Memory B cell (primary cell): ENCODE data around the gene CREBZF.
"Not testable (repeated sequence)": the region's sequence is repeated elsewhere in the genome, so short reads cannot be mapped to it uniquely, and the experiment has no call there.

Source experiments
- ATAC-seq: fragments of 150-1000 bp; cut with Tn5 transposase; 2 replicates; pipeline ENCODE4 v1.10.0; 2021; ENCODE audit warnings: low read depth, mild to moderate bottlenecking, moderate library complexity
- DNase-seq, 2 donors: peaks; one replicate each; pipeline ENCODE4 v3.0.0; 2022; ENCODE audit warnings: low spot score in 2 of 2
- H3K27ac Mint-ChIP-seq: one replicate; pipeline ENCODE4 v1.8.0; 2022; ENCODE audit warnings: mild to moderate bottlenecking, moderate library complexity, mixed read lengths
- H3K27me3 Mint-ChIP-seq: one replicate; pipeline ENCODE4 v1.8.0; 2022; ENCODE audit warnings: mixed read lengths
- H3K36me3 Mint-ChIP-seq: one replicate; pipeline ENCODE4 v1.8.0; 2022; ENCODE audit warnings: mild to moderate bottlenecking, mixed read lengths
- H3K4me1 Mint-ChIP-seq: one replicate; pipeline ENCODE4 v1.8.0; 2022; ENCODE audit warnings: mixed read lengths
- H3K4me3 Mint-ChIP-seq: one replicate; pipeline ENCODE4 v1.8.0; 2022; ENCODE audit warnings: mild to moderate bottlenecking, moderate library complexity, mixed read lengths
- H3K9me3 Mint-ChIP-seq: one replicate; pipeline ENCODE4 v1.8.0; 2022; ENCODE audit warnings: mixed read lengths

Gene CREBZF

DNA sequence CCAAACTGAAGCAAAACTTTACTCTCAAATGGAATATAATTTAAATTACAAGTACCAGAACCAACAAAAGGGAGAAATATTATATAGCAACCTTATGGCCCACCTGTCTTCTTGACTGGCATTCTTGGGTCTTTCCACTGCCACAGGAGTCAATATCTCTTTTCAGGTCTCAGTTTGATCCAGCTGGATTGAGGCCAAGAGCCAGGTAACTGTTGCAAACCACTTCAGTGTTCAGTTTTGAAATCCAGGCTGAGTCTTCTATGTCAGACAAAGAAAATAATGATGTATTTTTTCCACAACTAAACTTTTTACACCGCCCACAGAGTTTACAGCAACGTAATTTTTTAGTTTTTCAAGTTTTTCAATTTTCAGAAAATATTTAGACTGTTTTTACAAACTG, 38.4 kb downstream of the CREBZF start:
- DNase-seq (no peak), ATAC-seq (no peak)
- Mint-ChIP-seq H3K4me3 (peak overlapping the region; percentile 96), H3K4me1 (peaks cover 22% of the 10 kb centered on the region), H3K27ac (peak overlapping the region; percentile 88), H3K9me3 (no peaks in the 10 kb centered on the region), H3K36me3 (peaks cover 2% of the 10 kb centered on the region), H3K27me3 (no peaks in the 10 kb centered on the region)

DNA sequence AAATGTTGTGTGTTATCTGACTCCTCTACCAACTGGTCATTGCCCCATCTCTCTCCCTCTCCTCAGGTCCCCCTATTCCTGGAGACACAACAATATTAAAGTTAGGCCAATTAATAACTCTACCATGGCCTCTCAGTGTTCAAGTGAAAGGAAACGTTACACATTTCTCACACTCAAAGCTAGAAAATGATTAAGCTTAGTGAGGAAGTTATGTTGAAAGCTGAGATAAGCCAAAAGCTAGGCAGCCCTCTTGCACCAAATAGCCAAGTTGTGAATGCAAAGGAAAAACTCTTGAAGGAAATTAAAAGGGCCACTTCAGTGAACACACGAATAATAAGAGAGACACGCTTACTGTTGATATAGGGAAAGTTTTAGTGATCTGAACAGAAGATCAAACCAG, 44.7 kb downstream of the CREBZF start:
- H3K27me3 Mint-ChIP-seq, result no peaks in the 10 kb centered on the region
- H3K4me1 Mint-ChIP-seq, result peaks cover 3% of the 10 kb centered on the region
- H3K36me3 Mint-ChIP-seq, result peaks cover 2% of the 10 kb centered on the region
- ATAC-seq (no peak), DNase-seq (no peak)
- H3K9me3 Mint-ChIP-seq, result no peaks in the 10 kb centered on the region
- no peak overlapping the region for H3K27ac Mint-ChIP-seq
- no peak overlapping the region for H3K4me3 Mint-ChIP-seq

DNA sequence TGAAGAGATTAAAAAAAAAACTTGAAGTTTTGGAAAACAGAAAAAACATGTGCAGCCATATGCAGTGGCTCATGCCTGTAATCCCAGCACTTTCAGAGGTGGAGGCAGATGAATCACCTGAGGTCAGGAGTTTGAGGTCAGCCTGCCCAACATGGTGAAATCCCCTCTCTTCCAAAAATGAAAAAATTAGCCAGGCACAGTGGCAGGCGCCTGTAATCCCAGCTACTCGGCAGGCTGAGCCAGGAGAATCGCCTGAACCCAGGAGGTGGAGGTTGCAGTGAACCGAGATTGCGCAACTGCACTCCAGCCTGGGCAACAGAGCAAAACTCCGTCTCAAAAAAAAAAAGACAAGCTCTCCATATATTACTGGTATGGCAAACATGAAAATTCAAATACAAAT, 45.4 kb downstream of the CREBZF start:
- H3K27ac Mint-ChIP-seq, result no peak overlapping the region
- ATAC-seq, result no peak
- no peak for DNase-seq
- H3K9me3 Mint-ChIP-seq, result no peaks in the 10 kb centered on the region
- H3K4me3 Mint-ChIP-seq, result no peak overlapping the region
- H3K27me3 Mint-ChIP-seq, result no peaks in the 10 kb centered on the region
- peaks cover 2% of the 10 kb centered on the region for H3K36me3 Mint-ChIP-seq
- H3K4me1 Mint-ChIP-seq, result no peaks in the 10 kb centered on the region

DNA sequence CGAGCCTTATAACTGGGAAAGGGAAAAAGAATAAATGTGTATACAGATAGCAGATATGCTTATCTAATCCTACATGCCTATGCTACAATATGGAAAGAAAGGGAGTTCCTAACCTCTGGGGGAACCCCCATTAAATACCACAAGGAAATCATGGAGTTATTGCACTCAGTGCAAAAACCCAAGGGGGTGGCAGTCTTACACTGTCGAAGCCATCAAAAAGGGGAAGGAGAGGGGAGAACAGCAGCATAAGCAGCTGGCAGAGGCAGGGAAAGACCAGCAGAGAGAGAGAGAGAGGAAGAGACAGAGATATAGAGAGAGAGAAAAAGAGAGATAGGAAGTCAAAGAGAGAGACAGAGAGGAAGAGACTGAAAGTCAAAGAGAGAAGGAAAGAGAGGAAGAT, 53.3 kb downstream of the CREBZF start:
- H3K4me3 Mint-ChIP-seq, H3K36me3 Mint-ChIP-seq, ATAC-seq, H3K9me3 Mint-ChIP-seq, H3K4me1 Mint-ChIP-seq, H3K27ac Mint-ChIP-seq, DNase-seq, H3K27me3 Mint-ChIP-seq: not testable (repeated sequence)
